22Rv1 (cell line): Measurements from ENCODE around the gene FLOT1.
"Not testable (repeated sequence)": the region's sequence is repeated elsewhere in the genome, so short reads cannot be mapped to it uniquely, and the experiment has no call there.

Experiments
- CTCF ChIP-seq: fragments of 450-650 bp; IDR thresholded peaks from 2 replicates; pipeline ENCODE4 v1.5.1; 2017; ENCODE audit warnings: mild to moderate bottlenecking
- ZFX ChIP-seq: fragments of 450-650 bp; IDR thresholded peaks from 2 replicates; pipeline ENCODE4 v1.6.1; 2017; ENCODE audit warnings: antibody characterized with exemption, borderline replicate concordance

- TF ChIP-seq CTCF, ZFX: not testable (repeated sequence)
These were observed 18.4 kb downstream of the FLOT1 start for GRCh38 chr6:30723843-30724741.
